ENCODE measurements around the gene ADGRL3. TPM values are rescaled to one million over a fixed set of nuclear protein-coding genes. Genes with fewer than 3 reads are reported as not detected.

Gene ADGRL3
- total and polyA plus RNA-seq, 12 donors: 2.4 to 182 (median 22.1) TPM

- intact Hi-C loops (cut with DNase I): no loop called here
- DNase-seq: no peak
- Histone ChIP-seq H3K4me1 (replicated peaks in 1 of 2) (no peaks in the 10 kb centered on the region), H3K4me3 (no peak overlapping the region), H3K9me3 (replicated peaks in 1 of 3) (no peaks in the 10 kb centered on the region), H3K27me3 (no peaks in the 10 kb centered on the region), H3K27ac (no peak overlapping the region), H3K36me3 (replicated peaks in 1 of 2) (no peaks in the 10 kb centered on the region)
- TF ChIP-seq POLR2A (IDR thresholded peaks at IDR 0.05): no peak
- no peak for TF ChIP-seq CTCF (IDR thresholded peaks at IDR 0.05)
Measured at GRCh38 chr4:62087706-62088105, 887.6 kb downstream of the ADGRL3 start.

- H3K27ac ChIP-seq: no peak overlapping the region
- H3K9me3 ChIP-seq (replicated peaks in 1 of 3): no peaks in the 10 kb centered on the region
- intact Hi-C loops (cut with DNase I): no loop called here
- no peaks in the 10 kb centered on the region for H3K36me3 ChIP-seq (replicated peaks in 1 of 2)
- 91 to 100% (median 95%) methylated on average over 4 of the region's 4 CpGs for WGBS, 4 donors
- no peaks in the 10 kb centered on the region for H3K4me1 ChIP-seq (replicated peaks in 1 of 2)
- DNase-seq: peak in 1 of 7 donors; percentile 5
- no peak overlapping the region for H3K4me3 ChIP-seq
- no peak for TF ChIP-seq POLR2A (IDR thresholded peaks at IDR 0.05)
- TF ChIP-seq CTCF (IDR thresholded peaks at IDR 0.05): no peak
- no peaks in the 10 kb centered on the region for H3K27me3 ChIP-seq
Measured at GRCh38 chr4:62093735-62094134, 893.6 kb downstream of the ADGRL3 start.

GRCh38 chr4:62096881-62097280 lies 896.8 kb downstream of the ADGRL3 start:
- no peak overlapping the region for H3K27ac ChIP-seq
- TF ChIP-seq CTCF (IDR thresholded peaks at IDR 0.05) (no peak), POLR2A (IDR thresholded peaks at IDR 0.05) (no peak)
- H3K4me1 ChIP-seq (replicated peaks in 1 of 2): no peaks in the 10 kb centered on the region
- no peak for DNase-seq
- H3K27me3 ChIP-seq: no peaks in the 10 kb centered on the region
- H3K36me3 ChIP-seq (replicated peaks in 1 of 2): no peaks in the 10 kb centered on the region
- intact Hi-C loops (cut with DNase I): no loop called here
- 49 to 74% (median 54%) methylated on average over 2 of the region's 2 CpGs for WGBS, 4 donors
- H3K4me3 ChIP-seq: no peak overlapping the region
- H3K9me3 ChIP-seq (replicated peaks in 1 of 3): no peaks in the 10 kb centered on the region

- no peaks in the 10 kb centered on the region for H3K4me1 ChIP-seq (replicated peaks in 1 of 2)
- no peak overlapping the region for H3K27ac ChIP-seq
- TF ChIP-seq CTCF (IDR thresholded peaks at IDR 0.05) (no peak), POLR2A (IDR thresholded peaks at IDR 0.05) (no peak)
- H3K27me3 ChIP-seq: no peaks in the 10 kb centered on the region
- no peak for DNase-seq
- H3K4me3 ChIP-seq: no peak overlapping the region
- 65 to 89% (median 78%) methylated on average over 1 of the region's 1 CpG for WGBS, 4 donors
- H3K9me3 ChIP-seq (replicated peaks in 1 of 3): no peaks in the 10 kb centered on the region
- intact Hi-C loops (cut with DNase I): no loop called here
- H3K36me3 ChIP-seq (replicated peaks in 1 of 2): no peaks in the 10 kb centered on the region
Measured at GRCh38 chr4:62115216-62115615, 915.1 kb downstream of the ADGRL3 start.

Measured in adrenal gland (tissue), 12 donors.